ENCODE data around the gene CNST. TPM values are rescaled to one million over a fixed set of nuclear protein-coding genes. Genes with fewer than 3 reads are reported as not detected.

Gene CNST
- total RNA-seq, 2 experiments from 2014 or later, result 14.6 to 25.1 TPM

GRCh38 chr1:246549665-246550064 lies 16.6 kb upstream of the CNST start:
- Histone ChIP-seq H3K4me3 (ENCODE audit: low read depth, low read length, poor library complexity, severe bottlenecking) (no peak overlapping the region), H3K9me2 (ENCODE audit: insufficient read depth, low read length) (no peaks in the 10 kb centered on the region), H3K79me2 (ENCODE audit: insufficient read depth, low read depth, low read length) (no peaks in the 10 kb centered on the region), H4K20me1 (ENCODE audit: insufficient read depth, low read length) (no peaks in the 10 kb centered on the region; the same call in 1 of the 2 replicates), H3K4me2 (ENCODE audit: low read length) (no peak overlapping the region), H2AFZ (ENCODE audit: low read length) (no peak overlapping the region), H3K27ac (ENCODE audit: low read depth, low read length, poor library complexity, severe bottlenecking) (no peak overlapping the region), H3K9me3 (ENCODE audit: low read length) (no peaks in the 10 kb centered on the region), H3K4me1 (ENCODE audit: insufficient read depth, low read length, poor library complexity, severe bottlenecking) (no peaks in the 10 kb centered on the region), H3K36me3 (ENCODE audit: insufficient read depth, low read length) (peaks cover 87% of the 10 kb centered on the region)
- ChIA-PET POLR2A (interaction anchor here (1.0 kb wide), 1 partner anchor 16 kb away, joined by 3 read pairs; no protein-coding TSS in a partner anchor), CTCF (ENCODE audit: unreplicated experiment) (no interaction called here)
- BruUV-seq (replicated peaks), result no TSS peak
- intact Hi-C loops (cut with micrococcal nuclease; ENCODE audit: unreplicated experiment), result no loop called here
- DNase-seq (ENCODE audit: low spot score), result no peak
- TF ChIP-seq EZH2phosphoT487 (IDR thresholded peaks at IDR 0.05; ENCODE audit: borderline replicate concordance, low read depth, low read length) (no peak), CTCF (conservative IDR thresholded peaks at IDR 0.05; ENCODE audit: low read length) (no peak)

GRCh38 chr1:246550402-246550801 lies 15.9 kb upstream of the CNST start:
- CTCF ChIA-PET (ENCODE audit: unreplicated experiment), result no interaction called here
- Histone ChIP-seq H3K79me2 (ENCODE audit: insufficient read depth, low read depth, low read length) (no peaks in the 10 kb centered on the region), H3K9me3 (ENCODE audit: low read length) (no peaks in the 10 kb centered on the region), H3K4me1 (ENCODE audit: insufficient read depth, low read length, poor library complexity, severe bottlenecking) (no peaks in the 10 kb centered on the region), H3K4me2 (ENCODE audit: low read length) (no peak overlapping the region), H3K27ac (ENCODE audit: low read depth, low read length, poor library complexity, severe bottlenecking) (no peak overlapping the region), H3K4me3 (ENCODE audit: low read depth, low read length, poor library complexity, severe bottlenecking) (no peak overlapping the region), H3K9me2 (ENCODE audit: insufficient read depth, low read length) (no peaks in the 10 kb centered on the region), H4K20me1 (ENCODE audit: insufficient read depth, low read length) (no peaks in the 10 kb centered on the region; the same call in 1 of the 2 replicates), H3K36me3 (ENCODE audit: insufficient read depth, low read length) (peaks cover 91% of the 10 kb centered on the region), H2AFZ (ENCODE audit: low read length) (no peak overlapping the region)
- BruUV-seq (replicated peaks), result no TSS peak
- intact Hi-C loops (cut with micrococcal nuclease; ENCODE audit: unreplicated experiment), result no loop called here
- TF ChIP-seq EZH2phosphoT487 (IDR thresholded peaks at IDR 0.05; ENCODE audit: borderline replicate concordance, low read depth, low read length), result no peak
- TF ChIP-seq CTCF (conservative IDR thresholded peaks at IDR 0.05; ENCODE audit: low read length), result no peak
- no peak for DNase-seq (ENCODE audit: low spot score)
- POLR2A ChIA-PET, result interaction anchor here (1.0 kb wide), 1 partner anchor 15 kb away, joined by 3 read pairs; no protein-coding TSS in a partner anchor

- Histone ChIP-seq H3K9me3 (ENCODE audit: low read length) (no peaks in the 10 kb centered on the region), H3K36me3 (ENCODE audit: insufficient read depth, low read length) (peaks cover 92% of the 10 kb centered on the region), H3K4me1 (ENCODE audit: insufficient read depth, low read length, poor library complexity, severe bottlenecking) (no peaks in the 10 kb centered on the region), H3K4me2 (ENCODE audit: low read length) (no peak overlapping the region), H3K79me2 (ENCODE audit: insufficient read depth, low read depth, low read length) (no peaks in the 10 kb centered on the region), H4K20me1 (ENCODE audit: insufficient read depth, low read length) (no peaks in the 10 kb centered on the region; the same call in 1 of the 2 replicates), H3K27ac (ENCODE audit: low read depth, low read length, poor library complexity, severe bottlenecking) (no peak overlapping the region), H3K4me3 (ENCODE audit: low read depth, low read length, poor library complexity, severe bottlenecking) (no peak overlapping the region), H3K9me2 (ENCODE audit: insufficient read depth, low read length) (no peaks in the 10 kb centered on the region), H2AFZ (ENCODE audit: low read length) (no peak overlapping the region)
- no peak for DNase-seq (ENCODE audit: low spot score)
- intact Hi-C loops (cut with micrococcal nuclease; ENCODE audit: unreplicated experiment), result no loop called here
- TF ChIP-seq CTCF (conservative IDR thresholded peaks at IDR 0.05; ENCODE audit: low read length) (no peak), EZH2phosphoT487 (IDR thresholded peaks at IDR 0.05; ENCODE audit: borderline replicate concordance, low read depth, low read length) (no peak)
- POLR2A ChIA-PET, result no interaction called here
- BruUV-seq (replicated peaks), result no TSS peak
- CTCF ChIA-PET (ENCODE audit: unreplicated experiment), result no interaction called here
Measured at GRCh38 chr1:246552110-246552509, 14.1 kb upstream of the CNST start.

All from OCI-LY7 (cell line).